Astrocyte (in vitro differentiated cells and primary cell): ENCODE results near the gene CNTNAP5. TPM values are rescaled to one million over a fixed set of nuclear protein-coding genes. Genes with fewer than 3 reads are reported as not detected.

ENCODE experiments used
- DNase-seq: peaks from one replicate; pipeline ENCODE4 v3.0.0-alpha.2; 2010; ENCODE audit warnings: low read depth
- FAIRE-seq: peaks from 2 replicates; lab custom pipeline; 2011; peaks lifted over from hg19 to GRCh38; lab: Jason Lieb, UNC
- H2AFZ ChIP-seq: 2 replicates; pipeline ENCODE4 v1.6.0; 2012; ENCODE audit warnings: low read depth, low read length, inconsistent platforms
- H3K27ac ChIP-seq: 2 replicates; pipeline ENCODE4 v1.5.1; 2011; ENCODE audit warnings: low read depth, low read length, inconsistent platforms
- H3K27me3 ChIP-seq: 2 replicates; pipeline ENCODE4 v1.6.0; 2011; ENCODE audit warnings: low read length, inconsistent platforms; ENCODE audit not compliant: insufficient read depth
- H3K36me3 ChIP-seq: 2 replicates; pipeline ENCODE4 v1.5.1; 2011; ENCODE audit warnings: low read length, inconsistent platforms; ENCODE audit not compliant: insufficient read depth
- H3K4me1 ChIP-seq: 2 replicates; pipeline ENCODE4 v1.5.1; 2011; ENCODE audit warnings: low read length, inconsistent platforms; ENCODE audit not compliant: insufficient read depth
- H3K4me2 ChIP-seq: 2 replicates; pipeline ENCODE4 v1.6.0; 2012; ENCODE audit warnings: low read length, inconsistent platforms
- H3K4me3 ChIP-seq: 2 replicates; pipeline ENCODE4 v1.5.1; 2011; ENCODE audit warnings: low read depth, mild to moderate bottlenecking, low read length, inconsistent platforms; ENCODE audit not compliant: insufficient read depth
- H3K79me2 ChIP-seq: 2 replicates; pipeline ENCODE4 v1.6.0; 2012; ENCODE audit warnings: mild to moderate bottlenecking, low read length, inconsistent platforms; ENCODE audit not compliant: insufficient read depth
- H3K9ac ChIP-seq: 2 replicates; pipeline ENCODE4 v1.6.0; 2012; ENCODE audit warnings: mild to moderate bottlenecking, low read length, inconsistent platforms
- H3K9me3 ChIP-seq: 2 replicates; pipeline ENCODE4 v1.5.1; 2012; ENCODE audit warnings: low read depth, mild to moderate bottlenecking, low read length, inconsistent platforms; ENCODE audit not compliant: insufficient read depth
- H4K20me1 ChIP-seq: 2 replicates; pipeline ENCODE4 v1.6.0; 2012; ENCODE audit warnings: low read length, inconsistent platforms; ENCODE audit not compliant: insufficient read depth
- H3K27ac Mint-ChIP-seq: one replicate; pipeline ENCODE4 v1.8.0; 2021; ENCODE audit warnings: mild to moderate bottlenecking, mixed read lengths; ENCODE audit not compliant: unreplicated experiment
- H3K27me3 Mint-ChIP-seq: one replicate; pipeline ENCODE4 v1.8.0; 2021; ENCODE audit warnings: low read depth, mixed read lengths; ENCODE audit not compliant: unreplicated experiment
- H3K36me3 Mint-ChIP-seq: one replicate; pipeline ENCODE4 v1.8.0; 2021; ENCODE audit warnings: low read depth, mixed read lengths; ENCODE audit not compliant: unreplicated experiment
- H3K4me1 Mint-ChIP-seq: one replicate; pipeline ENCODE4 v1.8.0; 2021; ENCODE audit warnings: low read depth, mixed read lengths; ENCODE audit not compliant: unreplicated experiment
- H3K4me3 Mint-ChIP-seq: one replicate; pipeline ENCODE4 v1.8.0; 2021; ENCODE audit warnings: mild to moderate bottlenecking, moderate library complexity, mixed read lengths; ENCODE audit not compliant: unreplicated experiment
- H3K9me3 Mint-ChIP-seq: one replicate; pipeline ENCODE4 v1.8.0; 2021; ENCODE audit warnings: mild to moderate bottlenecking, mixed read lengths; ENCODE audit not compliant: unreplicated experiment
- EZH2 ChIP-seq: IDR thresholded peaks from 2 replicates; pipeline ENCODE4 v1.6.1; 2012; ENCODE audit warnings: mild to moderate bottlenecking, low read length, inconsistent platforms; ENCODE audit not compliant: insufficient read depth
- total RNA-seq: library from RNA; stranded (reverse); gene quantifications from 2 replicates; pipeline ENCODE4 v1.2.1, GENCODE V29; 2021
- TF ChIP-seq, protein P1 (sequence below): IDR thresholded peaks from 2 replicates; pipeline ENCODE4 v1.5.1; 2011; ENCODE audit warnings: low read depth, mild to moderate bottlenecking, inconsistent platforms, low read length, moderate library complexity; ENCODE audit not compliant: insufficient read depth

Gene CNTNAP5
- total RNA-seq, 1 donor from 2014 or later: 0.30 TPM

DNA sequence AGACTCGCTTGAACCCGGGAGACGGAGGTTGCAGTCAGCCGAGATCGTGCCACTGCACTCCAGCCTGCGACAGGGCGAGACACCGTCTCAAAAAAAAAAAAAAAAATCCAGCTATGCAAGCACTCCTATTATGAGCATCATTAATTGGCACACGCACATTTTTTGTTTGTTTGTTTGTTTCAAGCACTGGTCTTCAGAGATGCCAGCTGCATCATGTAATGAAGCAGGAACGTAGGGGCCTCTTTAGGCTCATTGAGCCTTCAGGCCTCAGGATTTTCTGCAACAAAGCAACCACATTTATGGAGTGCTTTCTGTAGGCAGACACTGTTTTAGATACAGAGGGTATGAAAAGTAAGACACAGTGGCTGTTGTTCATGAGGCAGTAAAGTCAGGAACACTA lies 585.8 kb downstream of the CNTNAP5 start:
- no peaks in the 10 kb centered on the region for H3K36me3 Mint-ChIP-seq
- Histone ChIP-seq H4K20me1 (no peaks in the 10 kb centered on the region), H3K79me2 (no peaks in the 10 kb centered on the region), H3K36me3 (no peaks in the 10 kb centered on the region), H3K4me3 (no peak overlapping the region), H3K27me3 (no peaks in the 10 kb centered on the region), H3K9me3 (no peaks in the 10 kb centered on the region), H3K4me2 (no peak overlapping the region), H2AFZ (no peak overlapping the region), H3K4me1 (no peaks in the 10 kb centered on the region), H3K27ac (no peak overlapping the region), H3K9ac (no peak overlapping the region)
- no peaks in the 10 kb centered on the region for H3K27me3 Mint-ChIP-seq
- H3K27ac Mint-ChIP-seq: no peak overlapping the region
- TF ChIP-seq, protein P1, sequence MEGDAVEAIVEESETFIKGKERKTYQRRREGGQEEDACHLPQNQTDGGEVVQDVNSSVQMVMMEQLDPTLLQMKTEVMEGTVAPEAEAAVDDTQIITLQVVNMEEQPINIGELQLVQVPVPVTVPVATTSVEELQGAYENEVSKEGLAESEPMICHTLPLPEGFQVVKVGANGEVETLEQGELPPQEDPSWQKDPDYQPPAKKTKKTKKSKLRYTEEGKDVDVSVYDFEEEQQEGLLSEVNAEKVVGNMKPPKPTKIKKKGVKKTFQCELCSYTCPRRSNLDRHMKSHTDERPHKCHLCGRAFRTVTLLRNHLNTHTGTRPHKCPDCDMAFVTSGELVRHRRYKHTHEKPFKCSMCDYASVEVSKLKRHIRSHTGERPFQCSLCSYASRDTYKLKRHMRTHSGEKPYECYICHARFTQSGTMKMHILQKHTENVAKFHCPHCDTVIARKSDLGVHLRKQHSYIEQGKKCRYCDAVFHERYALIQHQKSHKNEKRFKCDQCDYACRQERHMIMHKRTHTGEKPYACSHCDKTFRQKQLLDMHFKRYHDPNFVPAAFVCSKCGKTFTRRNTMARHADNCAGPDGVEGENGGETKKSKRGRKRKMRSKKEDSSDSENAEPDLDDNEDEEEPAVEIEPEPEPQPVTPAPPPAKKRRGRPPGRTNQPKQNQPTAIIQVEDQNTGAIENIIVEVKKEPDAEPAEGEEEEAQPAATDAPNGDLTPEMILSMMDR: no peak
- TF ChIP-seq EZH2: no peak
- peaks cover 2% of the 10 kb centered on the region for H3K4me1 Mint-ChIP-seq
- DNase-seq (no peak), FAIRE-seq (no peak)
- no peaks in the 10 kb centered on the region for H3K9me3 Mint-ChIP-seq
- H3K4me3 Mint-ChIP-seq: no peak overlapping the region

DNA sequence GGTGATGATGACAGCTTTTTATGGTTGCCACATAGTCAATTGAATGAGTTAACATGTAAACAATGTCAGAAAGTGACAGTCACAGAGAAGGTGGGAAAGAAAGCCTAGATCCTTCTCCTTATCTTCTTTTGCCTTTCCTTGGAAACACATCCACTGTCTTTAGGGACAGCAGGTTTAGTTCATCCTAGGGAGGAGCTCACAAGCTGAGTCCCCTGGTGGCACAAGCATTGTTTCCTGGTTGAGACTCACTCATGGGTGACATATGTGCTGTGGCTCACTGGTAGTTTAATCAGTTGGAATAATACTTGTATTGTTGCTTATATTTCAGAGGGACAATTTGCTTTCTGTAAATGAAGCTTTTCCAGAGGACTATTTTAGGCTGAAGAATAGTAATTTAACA lies 598.5 kb downstream of the CNTNAP5 start:
- H3K4me2 ChIP-seq: no peak overlapping the region
- no peaks in the 10 kb centered on the region for H4K20me1 ChIP-seq
- Mint-ChIP-seq H3K27ac (no peak overlapping the region), H3K4me3 (no peak overlapping the region), H3K27me3 (peaks cover 5% of the 10 kb centered on the region), H3K9me3 (no peaks in the 10 kb centered on the region), H3K36me3 (no peaks in the 10 kb centered on the region), H3K4me1 (no peaks in the 10 kb centered on the region)
- H3K27me3 ChIP-seq: no peaks in the 10 kb centered on the region
- H3K4me3 ChIP-seq: no peak overlapping the region
- H3K27ac ChIP-seq: no peak overlapping the region
- H3K36me3 ChIP-seq: no peaks in the 10 kb centered on the region
- no peak overlapping the region for H3K9ac ChIP-seq
- no peaks in the 10 kb centered on the region for H3K9me3 ChIP-seq
- TF ChIP-seq EZH2: no peak
- TF ChIP-seq, protein P1: no peak
- no peak overlapping the region for H2AFZ ChIP-seq
- H3K4me1 ChIP-seq: no peaks in the 10 kb centered on the region
- DNase-seq (no peak), FAIRE-seq (no peak)
- no peaks in the 10 kb centered on the region for H3K79me2 ChIP-seq

DNA sequence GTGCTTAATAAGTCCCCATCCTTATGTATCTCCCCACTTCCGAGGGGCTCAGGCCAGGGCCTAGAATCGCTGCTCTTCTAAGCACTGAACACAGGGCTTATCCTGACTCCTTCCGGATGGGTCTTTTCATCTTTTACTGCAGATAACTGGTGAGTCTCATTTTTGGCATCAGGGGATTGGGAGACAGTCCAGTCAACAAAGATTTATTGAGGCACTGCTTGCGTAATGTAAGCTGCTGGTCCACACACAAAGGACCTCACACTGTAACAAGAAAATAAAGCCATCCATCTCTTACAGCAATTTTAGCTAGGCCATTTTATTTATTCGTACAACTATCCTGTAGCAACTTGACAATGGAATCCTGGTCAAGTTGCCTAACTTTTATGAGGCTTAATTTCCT lies 600.5 kb downstream of the CNTNAP5 start:
- no peaks in the 10 kb centered on the region for H3K36me3 ChIP-seq
- Mint-ChIP-seq H3K9me3 (no peaks in the 10 kb centered on the region), H3K4me1 (no peaks in the 10 kb centered on the region), H3K36me3 (no peaks in the 10 kb centered on the region), H3K27me3 (no peaks in the 10 kb centered on the region), H3K4me3 (no peak overlapping the region), H3K27ac (no peak overlapping the region)
- no peaks in the 10 kb centered on the region for H3K4me1 ChIP-seq
- H3K79me2 ChIP-seq: no peaks in the 10 kb centered on the region
- TF ChIP-seq, protein P1: no peak
- TF ChIP-seq EZH2: no peak
- no peaks in the 10 kb centered on the region for H4K20me1 ChIP-seq
- DNase-seq (no peak), FAIRE-seq (no peak)
- H3K4me2 ChIP-seq: no peak overlapping the region
- H3K4me3 ChIP-seq: no peak overlapping the region
- H3K27ac ChIP-seq: no peak overlapping the region
- no peaks in the 10 kb centered on the region for H3K9me3 ChIP-seq
- H3K27me3 ChIP-seq: no peaks in the 10 kb centered on the region
- no peak overlapping the region for H2AFZ ChIP-seq
- H3K9ac ChIP-seq: no peak overlapping the region
